Hepatic stellate cell (primary cell): ENCODE results near the gene PLSCR3.

ENCODE experiments used
- DNase-seq: peaks from one replicate; pipeline ENCODE4 v3.0.0; 2011; ENCODE audit warnings: low spot score

PLSCR3 gene

GRCh38 chr17:7394452-7395191 lies at the start of gene PLSCR3:
Gene PLSCR3 (minus strand): TSS chr17:7394525. CDS start chr17:7394110, 415 bp downstream.
- peak; percentile 93 for DNase-seq

GRCh38 chr17:7443499-7444485 lies 49.5 kb upstream of the PLSCR3 start:
- peak; percentile 62 for DNase-seq

GRCh38 chr17:7442142-7442541 lies 47.8 kb upstream of the PLSCR3 start:
- DNase-seq, result no peak

GRCh38 chr17:7441266-7441665 lies 46.9 kb upstream of the PLSCR3 start:
- DNase-seq, result no peak

GRCh38 chr17:7440834-7441195 lies 46.5 kb upstream of the PLSCR3 start:
- DNase-seq, result peak; percentile 34

- DNase-seq, result peak; percentile 58
Measured at GRCh38 chr17:7440113-7440833, 45.9 kb upstream of the PLSCR3 start.

GRCh38 chr17:7439462-7440112 lies 45.3 kb upstream of the PLSCR3 start, which contains the start of gene FGF11:
Gene FGF11 (plus strand): TSS chr17:7439512. CDS start chr17:7439621, 109 bp downstream.
- DNase-seq, result no peak

GRCh38 chr17:7438656-7439460 lies 44.5 kb upstream of the PLSCR3 start:
- no peak for DNase-seq

GRCh38 chr17:7437950-7438614 lies 43.8 kb upstream of the PLSCR3 start:
- no peak for DNase-seq

- DNase-seq, result no peak
Measured at GRCh38 chr17:7437369-7437863, 43.1 kb upstream of the PLSCR3 start.

GRCh38 chr17:7436556-7437368 lies 42.4 kb upstream of the PLSCR3 start:
- peak; percentile 87 for DNase-seq

- no peak for DNase-seq
Measured at GRCh38 chr17:7435676-7436555, 41.6 kb upstream of the PLSCR3 start.

- DNase-seq, result no peak
Measured at GRCh38 chr17:7432296-7432695, 38.0 kb upstream of the PLSCR3 start.

GRCh38 chr17:7431231-7431630 lies 36.9 kb upstream of the PLSCR3 start:
- no peak for DNase-seq

GRCh38 chr17:7429722-7430121 lies 35.4 kb upstream of the PLSCR3 start:
- DNase-seq, result no peak

GRCh38 chr17:7428557-7428956 lies 34.2 kb upstream of the PLSCR3 start, which contains the start of gene SPEM3:
Gene SPEM3 (plus strand): TSS chr17:7428857. CDS start chr17:7428903, 46 bp downstream.
- no peak for DNase-seq

GRCh38 chr17:7427549-7427948 lies 33.2 kb upstream of the PLSCR3 start:
- no peak for DNase-seq

GRCh38 chr17:7426896-7427489 lies 32.7 kb upstream of the PLSCR3 start:
- no peak for DNase-seq
